HG03575 (cell line): ENCODE measurements around the gene EIF4B.

Experiments used
- ATAC-seq: cut with Tn5 transposase; IDR thresholded peaks from one replicate; pipeline ENCODE4 v1.9.1; 2021; ENCODE audit not compliant: unreplicated experiment, insufficient number of reproducible peaks, low FRiP score; ENCODE audit errors: extremely low read depth

EIF4B gene

DNA sequence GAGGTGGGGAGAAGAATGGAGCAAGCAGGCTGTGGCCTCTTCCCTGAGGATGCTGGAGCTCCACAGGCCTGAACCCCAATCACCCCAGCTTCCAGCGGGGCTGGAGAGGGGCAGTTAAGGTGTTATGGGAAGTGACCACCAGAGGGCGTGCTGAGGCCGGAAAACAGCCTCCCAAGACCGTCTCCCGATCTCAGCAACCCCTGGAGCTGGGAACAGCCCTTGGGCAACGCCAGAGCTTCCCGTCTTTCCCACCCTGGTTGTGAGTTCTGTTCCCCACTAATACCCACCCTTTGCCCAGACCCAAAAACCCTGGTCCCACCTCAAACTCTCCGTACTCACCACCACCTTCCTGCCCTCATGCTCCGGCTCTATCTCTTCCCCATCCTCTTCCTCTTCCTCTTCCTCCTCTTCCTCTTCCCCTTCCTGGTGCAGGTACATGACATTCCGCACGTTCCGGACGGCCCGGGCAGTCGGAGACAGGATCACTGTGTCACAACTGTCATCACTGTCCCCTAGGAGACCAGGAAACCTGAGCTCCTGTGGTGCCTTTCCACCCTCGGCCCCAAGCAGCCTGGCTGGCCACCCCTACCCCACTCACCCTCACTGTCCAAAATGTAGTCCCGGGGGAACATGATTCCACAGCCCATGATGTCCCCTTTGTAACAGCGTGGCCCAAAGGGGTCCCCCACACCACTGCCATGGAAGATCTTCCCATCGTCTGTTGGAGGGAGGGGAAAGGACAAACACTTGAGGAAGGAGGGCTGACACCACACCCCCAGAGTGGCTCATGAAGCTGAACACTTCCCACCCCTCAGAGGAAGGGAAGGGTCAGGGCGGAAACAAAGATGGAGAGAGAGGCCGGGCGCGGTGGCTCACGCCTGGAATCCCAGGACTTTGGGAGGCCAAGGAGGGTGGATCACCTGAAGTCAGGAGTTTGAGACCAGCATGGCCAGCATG lies 60.0 kb downstream of the EIF4B start:
- no peak for ATAC-seq

GRCh38 chr12:53067074-53067992 lies 61.1 kb downstream of the EIF4B start:
- no peak for ATAC-seq

- no peak for ATAC-seq
Measured at GRCh38 chr12:53067993-53068770, 61.9 kb downstream of the EIF4B start.

GRCh38 chr12:53068811-53069585 lies 62.7 kb downstream of the EIF4B start:
- ATAC-seq, result no peak

- no peak for ATAC-seq
Measured at GRCh38 chr12:53069621-53070410, 63.6 kb downstream of the EIF4B start.

- no peak for ATAC-seq
Measured at GRCh38 chr12:53070877-53071492, 64.7 kb downstream of the EIF4B start.

DNA sequence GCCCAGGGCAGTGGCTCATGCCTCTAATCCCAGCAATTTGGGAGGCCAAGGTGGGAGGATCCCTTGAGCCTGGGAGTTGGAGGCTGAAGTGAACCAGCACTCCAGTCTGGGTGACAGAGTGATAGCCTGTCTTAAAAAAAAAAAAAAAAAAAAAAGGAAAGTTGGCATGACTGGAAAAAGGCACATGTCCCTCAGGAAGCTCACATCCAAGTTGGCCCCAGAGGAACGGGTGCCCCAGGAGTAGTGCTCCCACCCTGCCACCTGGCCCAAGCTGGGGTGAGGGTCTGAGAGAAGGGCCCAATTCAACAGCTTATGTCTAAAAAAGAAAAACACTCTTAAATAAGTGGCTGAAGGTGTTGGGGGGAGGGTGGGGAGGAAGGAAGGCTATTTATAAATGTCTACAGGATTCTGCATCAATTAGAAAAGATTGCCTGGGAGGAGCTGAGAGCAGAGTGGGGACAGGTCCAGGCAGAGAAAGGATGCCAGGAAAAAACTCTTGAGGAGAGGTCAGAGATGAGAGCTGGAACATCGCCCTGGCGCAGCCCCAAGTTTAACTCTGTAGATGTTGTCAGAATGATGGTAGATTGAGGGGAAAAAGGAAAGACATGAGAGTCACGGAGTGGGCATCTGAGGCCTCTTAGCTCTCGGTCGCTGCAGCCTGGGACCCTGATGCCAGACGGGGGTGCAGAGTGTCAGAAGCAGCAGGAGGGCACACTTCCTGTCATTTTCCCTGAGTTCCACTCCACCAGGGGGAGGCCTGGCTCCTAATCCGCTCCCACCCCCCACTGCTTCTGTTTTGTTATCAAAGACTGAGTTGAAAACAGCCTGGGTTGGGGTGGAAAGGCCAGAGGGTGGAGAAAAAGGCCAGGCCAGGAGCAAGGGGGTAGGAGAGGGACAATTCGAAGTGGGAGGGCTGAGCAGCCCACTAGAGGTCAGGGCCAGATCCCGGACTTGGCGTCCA lies 65.6 kb downstream of the EIF4B start:
- ATAC-seq, result no peak

DNA sequence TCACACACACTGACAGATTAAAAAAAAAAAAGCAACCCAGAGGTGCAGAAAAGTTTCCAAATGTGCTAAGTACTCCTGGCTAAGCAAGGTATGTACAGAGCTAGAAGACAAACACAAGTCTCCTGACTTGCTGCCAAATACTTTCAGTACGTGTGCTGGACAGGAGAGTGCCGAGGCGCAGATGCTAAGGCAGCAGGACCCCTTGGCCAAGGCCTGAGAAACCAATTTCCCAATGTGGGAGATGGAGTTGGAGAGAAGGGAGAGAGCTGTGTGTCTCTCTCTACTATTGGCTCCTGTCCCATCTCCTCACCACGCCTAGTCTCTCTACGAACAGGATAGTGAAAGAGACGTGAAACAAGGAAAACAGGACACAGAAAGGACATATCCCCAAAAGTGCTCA lies 67.6 kb downstream of the EIF4B start:
- no peak for ATAC-seq

DNA sequence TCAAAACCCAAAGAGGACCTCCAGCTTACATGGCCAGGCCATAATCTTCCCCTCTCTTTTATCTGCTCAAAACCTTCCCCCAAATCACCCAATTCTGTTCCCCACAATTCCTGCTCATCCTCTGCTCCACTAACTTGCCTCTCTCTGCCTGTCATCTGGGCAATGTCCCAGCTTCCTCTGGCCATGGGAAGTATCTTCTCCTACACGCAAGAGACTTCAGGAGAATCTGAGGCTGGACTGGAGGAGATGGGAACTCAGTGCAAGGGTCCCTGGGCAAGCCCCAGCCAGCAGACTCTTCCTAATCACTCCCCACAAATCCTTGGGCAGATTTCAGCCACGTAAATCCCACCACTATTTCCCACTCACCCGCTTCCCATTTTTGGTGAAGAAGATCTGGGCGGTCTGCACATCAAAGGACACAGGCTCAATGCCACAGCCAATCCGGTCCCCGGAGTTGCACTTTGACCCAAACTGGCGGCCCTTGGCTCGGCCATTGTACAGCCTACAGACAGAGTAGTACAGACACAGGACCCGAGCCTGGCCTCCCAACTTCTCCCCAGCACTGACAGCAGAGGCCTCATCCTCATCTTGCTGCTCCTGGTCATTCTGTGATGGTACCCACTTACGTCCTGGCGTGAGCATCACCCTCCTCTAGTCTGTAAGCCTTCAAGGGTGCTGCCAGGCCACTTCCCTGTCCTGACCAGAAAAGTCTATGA lies 68.2 kb downstream of the EIF4B start:
- ATAC-seq, result no peak

DNA sequence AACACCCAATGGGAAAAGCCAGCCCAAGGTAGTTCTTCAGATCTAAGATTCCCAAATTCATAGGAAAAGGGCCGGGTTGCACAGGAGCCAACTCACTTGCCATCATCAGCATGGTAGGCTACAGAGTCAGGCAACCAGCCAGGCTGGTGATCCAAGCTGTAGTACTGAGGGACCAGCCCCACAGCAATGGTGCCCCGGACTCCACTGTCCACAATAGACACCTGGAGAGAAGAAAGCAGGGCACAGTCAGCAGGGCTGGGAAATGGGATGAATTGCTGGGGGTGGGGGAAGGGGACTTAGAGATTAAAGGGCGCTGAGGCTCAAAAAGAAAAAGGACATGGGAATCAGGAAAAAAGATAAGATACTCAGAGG lies 68.7 kb downstream of the EIF4B start:
- ATAC-seq, result no peak

GRCh38 chr12:53076461-53076860 lies 70.2 kb downstream of the EIF4B start:
- ATAC-seq, result no peak

DNA sequence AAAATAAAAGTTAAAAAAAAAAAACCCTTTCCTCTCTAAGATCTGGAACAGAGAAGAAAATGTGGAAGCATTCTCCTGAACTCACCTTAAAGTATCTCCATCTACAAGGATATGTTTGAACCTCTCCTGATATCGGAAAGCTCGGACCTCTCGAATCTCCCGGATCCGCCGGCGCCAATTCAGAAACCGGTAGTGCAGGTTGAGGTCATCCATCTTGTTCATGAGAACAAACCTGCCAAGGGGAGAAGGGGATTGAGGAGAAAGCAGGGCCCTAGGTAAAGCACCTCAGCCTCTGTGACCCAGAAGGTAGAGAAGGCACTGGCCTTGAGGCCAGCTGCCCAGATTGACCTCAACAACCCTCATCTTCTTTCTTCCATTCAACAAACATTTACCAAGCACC lies 70.8 kb downstream of the EIF4B start:
- ATAC-seq, result no peak

DNA sequence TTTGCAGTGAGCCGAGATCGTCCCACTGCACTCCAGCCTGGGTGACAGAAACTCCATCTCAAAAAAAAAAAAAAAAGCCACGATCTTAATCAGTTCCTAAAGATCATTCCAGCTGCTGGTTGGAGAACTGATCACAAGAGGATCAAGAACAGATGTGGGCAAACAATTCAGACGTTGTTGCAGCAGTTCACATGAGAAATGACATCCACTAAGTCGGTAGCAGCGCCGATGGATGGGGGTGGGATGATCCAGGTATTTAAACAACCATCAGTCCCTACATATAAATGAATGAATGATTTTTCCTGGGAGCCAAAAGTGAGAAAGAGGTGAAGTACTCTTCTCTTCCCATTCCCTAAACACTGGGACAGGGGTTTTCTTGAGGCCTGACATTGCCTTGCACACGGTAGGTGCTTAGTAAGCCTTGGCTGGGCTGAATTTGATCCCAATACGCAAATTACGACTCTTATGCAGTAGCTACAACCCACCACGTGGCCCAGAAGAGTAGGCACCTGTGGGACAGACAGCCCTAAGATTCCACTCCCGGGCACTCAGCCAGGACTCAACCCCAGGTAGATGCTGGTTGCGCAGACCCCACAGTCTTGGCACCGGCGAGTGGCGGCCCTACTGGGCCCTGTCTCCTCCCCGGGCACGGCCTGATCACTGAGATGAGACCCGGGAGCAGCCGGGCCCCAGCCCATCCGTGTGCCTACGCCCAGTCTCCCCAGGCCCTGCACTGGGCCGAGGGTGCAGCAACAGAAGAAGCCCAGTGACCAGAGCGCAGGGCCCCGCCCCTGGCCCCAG lies 72.4 kb downstream of the EIF4B start:
- no peak for ATAC-seq

GRCh38 chr12:53079226-53080117 lies 73.2 kb downstream of the EIF4B start, which contains the start of gene SPRYD3:
Gene SPRYD3 (minus strand): TSS chr12:53079390. CDS start chr12:53079333, 57 bp downstream.
- peak; percentile 72 for ATAC-seq
